ENCODE data around the gene GHDC. TPM values are rescaled to one million over a fixed set of nuclear protein-coding genes. Genes with fewer than 3 reads are reported as not detected.
"Not testable (repeated sequence)": the region's sequence is repeated elsewhere in the genome, so short reads cannot be mapped to it uniquely, and the experiment has no call there.

The GHDC gene
- total RNA-seq (10 to 100 TPM; 18.4 to 21.7 TPM), polyA plus RNA-seq (23.1 TPM)

DNA sequence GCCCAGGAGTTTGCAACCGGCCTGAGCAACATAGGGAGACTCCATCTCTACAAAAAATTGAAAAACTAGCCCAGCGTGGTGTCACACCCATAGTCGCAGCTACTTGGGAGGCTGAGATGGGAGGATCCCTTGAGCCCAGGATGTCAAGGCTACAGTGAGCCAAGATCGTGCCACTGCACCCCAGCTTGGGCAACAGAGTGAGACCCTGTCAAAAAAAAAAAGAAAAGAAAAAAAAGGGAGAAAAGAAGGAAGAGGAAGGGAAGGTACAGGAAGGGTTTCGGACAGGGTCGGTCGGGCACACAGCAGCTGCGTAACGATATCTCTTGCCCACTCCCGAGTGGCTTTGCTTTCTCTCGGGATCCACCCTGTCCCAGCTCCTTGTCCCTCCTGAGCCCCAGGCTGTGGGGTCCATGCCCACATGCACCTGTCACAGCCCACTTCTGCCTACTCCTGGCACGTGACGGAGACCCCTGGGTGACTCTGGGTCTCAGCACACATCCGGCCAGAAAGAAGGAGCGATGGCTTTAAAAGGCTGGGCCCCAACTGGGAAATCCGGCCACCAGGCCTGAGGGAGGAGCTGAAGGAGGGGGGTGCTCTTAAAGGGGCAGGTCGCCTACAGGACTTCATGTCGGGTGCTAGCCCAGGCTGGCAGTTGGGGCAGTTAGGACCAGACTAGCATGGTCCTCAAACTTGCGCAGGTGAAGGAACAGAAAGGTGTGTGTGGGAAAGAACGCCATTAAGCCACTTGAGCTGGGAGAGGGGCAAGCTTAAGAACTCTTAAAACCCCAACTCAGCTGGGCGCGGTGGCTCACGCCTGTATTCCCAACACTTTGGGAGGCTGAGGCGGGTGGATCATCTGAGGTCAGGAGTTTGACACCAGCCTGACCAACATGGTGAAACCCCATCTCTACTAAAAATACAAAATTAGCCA is at the start of gene GHDC:
TSS of gene GHDC (minus strand) at position 526 of the 931 bp plus-strand sequence. CDS start 913 bp downstream, outside the sequence.
- peak within 1 kb of the TSS; percentile 55 for H3K27ac ChIP-seq (ENCODE audit: low read depth, low read length)
- Mint-ChIP-seq H3K27me3 (no peaks in the 10 kb centered on the region), H3K36me3 (peaks cover 0 to 24% (median 3%) of the 10 kb centered on the region in 3 donors), H3K9me3 (no peaks in the 10 kb centered on the region), H3K4me1 (peaks cover 11 to 30% (median 21%) of the 10 kb centered on the region in 3 donors), H3K27ac (peak within 1 kb of the TSS; percentile 42 to 97 (median 90)), H3K4me3 (peak within 1 kb of the TSS; percentile 86 to 97 (median 95))
- no peaks in the 10 kb centered on the region for H3K9me3 ChIP-seq (ENCODE audit: low read length)
- peaks cover 21% of the 10 kb centered on the region for H3K4me1 ChIP-seq (ENCODE audit: insufficient read depth, low read length)
- CTCF ChIA-PET: interaction anchor here (0.8 to 2.4 kb wide), 6 partner anchors 10 to 212 kb away, joined by 3 to 9 read pairs (median 6); partner anchors contain the start of genes HCRT and KCNH4
- peak; percentile 69 to 86 (median 74) for DNase-seq
- H3K4me3 ChIP-seq (ENCODE audit: low read length): peak within 1 kb of the TSS; percentile 87
- no peaks in the 10 kb centered on the region for H3K27me3 ChIP-seq (ENCODE audit: insufficient read depth, low read length, poor library complexity, severe bottlenecking)
- POLR2A ChIA-PET: interaction anchor here (0.6 to 1.8 kb wide), 9 partner anchors 9 to 228 kb away, joined by 3 to 7 read pairs (median 3); partner anchors contain the start of genes CNP, HCRT, STAT3 and STAT5A
- H3K36me3 ChIP-seq (ENCODE audit: insufficient read depth, low read length): no peaks in the 10 kb centered on the region

- no peaks in the 10 kb centered on the region for H3K9me3 ChIP-seq (ENCODE audit: low read length)
- H3K4me1 Mint-ChIP-seq: peaks cover 52 to 72% (median 64%) of the 10 kb centered on the region in 3 donors
- peaks cover 0 to 3% of the 10 kb centered on the region in 2 donors for H3K27me3 Mint-ChIP-seq
- no peaks in the 10 kb centered on the region for H3K36me3 ChIP-seq (ENCODE audit: insufficient read depth, low read length)
- no peak overlapping the region for H3K27ac ChIP-seq (ENCODE audit: low read depth, low read length)
- peak overlapping the region in 7 of 8 donors; percentile 10 to 97 (median 52) for H3K27ac Mint-ChIP-seq
- peak overlapping the region in 1 of 7 donors; percentile 6 for H3K4me3 Mint-ChIP-seq
- no peak for DNase-seq
- H3K27me3 ChIP-seq (ENCODE audit: insufficient read depth, low read length, poor library complexity, severe bottlenecking): no peaks in the 10 kb centered on the region
- CTCF ChIA-PET: interaction anchor here (0.7 kb wide), 1 partner anchor 57 kb away, joined by 3 read pairs; no protein-coding TSS in a partner anchor
- peaks cover 0 to 4% (median 1%) of the 10 kb centered on the region in 3 donors for H3K36me3 Mint-ChIP-seq
- POLR2A ChIA-PET: no interaction called here
- H3K9me3 Mint-ChIP-seq: no peaks in the 10 kb centered on the region
- H3K4me1 ChIP-seq (ENCODE audit: insufficient read depth, low read length): peaks cover 22% of the 10 kb centered on the region
- H3K4me3 ChIP-seq (ENCODE audit: low read length): no peak overlapping the region
Observed at GRCh38 chr17:42243493-42243982, 49.2 kb upstream of the GHDC start.

DNA sequence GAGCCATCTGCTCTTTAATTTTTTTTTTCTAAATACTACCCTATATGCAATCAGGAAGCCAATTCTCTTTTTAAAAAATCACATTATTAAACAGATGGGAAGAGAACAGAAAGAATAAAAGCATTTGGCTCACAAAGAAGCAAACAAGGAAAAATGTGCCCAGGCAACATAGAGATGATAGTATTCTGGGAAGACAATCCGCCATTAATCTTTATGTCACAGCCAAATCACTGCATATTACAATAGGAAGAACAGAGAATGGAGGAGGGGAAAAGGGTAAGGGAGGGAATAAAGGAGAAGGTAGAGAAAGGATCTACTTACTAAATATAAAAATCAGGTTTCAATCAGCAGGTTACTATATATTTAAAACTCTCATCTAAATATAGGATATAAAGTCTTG is 47.6 kb upstream of the GHDC start:
- no peak overlapping the region for H3K4me3 Mint-ChIP-seq
- peaks cover 43 to 65% (median 56%) of the 10 kb centered on the region in 3 donors for H3K4me1 Mint-ChIP-seq
- peaks cover 0 to 3% of the 10 kb centered on the region in 2 donors for H3K27me3 Mint-ChIP-seq
- ChIA-PET POLR2A (no interaction called here), CTCF (no interaction called here)
- Histone ChIP-seq H3K27me3 (ENCODE audit: insufficient read depth, low read length, poor library complexity, severe bottlenecking) (no peaks in the 10 kb centered on the region), H3K36me3 (ENCODE audit: insufficient read depth, low read length) (no peaks in the 10 kb centered on the region), H3K9me3 (ENCODE audit: low read length) (no peaks in the 10 kb centered on the region), H3K4me1 (ENCODE audit: insufficient read depth, low read length) (peaks cover 6% of the 10 kb centered on the region), H3K4me3 (ENCODE audit: low read length) (no peak overlapping the region), H3K27ac (ENCODE audit: low read depth, low read length) (no peak overlapping the region)
- peak overlapping the region in 5 of 8 donors; percentile 1 to 87 (median 51) for H3K27ac Mint-ChIP-seq
- H3K36me3 Mint-ChIP-seq: peaks cover 0 to 4% (median 1%) of the 10 kb centered on the region in 3 donors
- no peak for DNase-seq
- no peaks in the 10 kb centered on the region for H3K9me3 Mint-ChIP-seq

DNA sequence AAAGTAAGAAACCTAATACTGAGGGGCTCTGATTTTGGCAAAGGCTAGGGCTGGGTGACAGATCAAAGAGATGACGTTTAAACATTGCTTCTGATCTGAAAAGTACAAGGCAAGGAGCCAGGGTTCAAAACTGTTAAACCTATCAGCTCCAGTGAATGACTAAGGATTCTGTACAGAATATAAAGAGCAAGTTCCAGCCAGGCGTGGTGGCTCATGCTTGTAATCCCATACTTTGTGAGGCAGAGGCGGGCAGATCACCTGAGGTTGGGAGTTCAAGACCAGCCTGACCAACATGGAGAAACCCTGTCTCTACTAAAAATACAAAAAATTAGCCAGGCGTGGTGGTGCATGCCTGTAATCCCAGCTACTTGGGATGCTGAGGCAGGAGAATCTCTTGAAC is 46.6 kb upstream of the GHDC start:
- H3K27me3 ChIP-seq (ENCODE audit: insufficient read depth, low read length, poor library complexity, severe bottlenecking); H3K4me1 ChIP-seq (ENCODE audit: insufficient read depth, low read length); H3K27me3 Mint-ChIP-seq; H3K4me3 ChIP-seq (ENCODE audit: low read length); H3K9me3 ChIP-seq (ENCODE audit: low read length); H3K36me3 ChIP-seq (ENCODE audit: insufficient read depth, low read length); H3K36me3 Mint-ChIP-seq; H3K27ac ChIP-seq (ENCODE audit: low read depth, low read length); H3K4me3 Mint-ChIP-seq; DNase-seq; H3K9me3 Mint-ChIP-seq; POLR2A ChIA-PET: not testable (repeated sequence)
- Mint-ChIP-seq H3K4me1 (peaks cover 41 to 61% (median 52%) of the 10 kb centered on the region in 3 donors), H3K27ac (peak overlapping the region in 6 of 8 donors; percentile 5 to 88 (median 38))
- CTCF ChIA-PET: interaction anchor here (2.1 kb wide), 1 partner anchor 72 kb away, joined by 4 read pairs; no protein-coding TSS in a partner anchor

DNA sequence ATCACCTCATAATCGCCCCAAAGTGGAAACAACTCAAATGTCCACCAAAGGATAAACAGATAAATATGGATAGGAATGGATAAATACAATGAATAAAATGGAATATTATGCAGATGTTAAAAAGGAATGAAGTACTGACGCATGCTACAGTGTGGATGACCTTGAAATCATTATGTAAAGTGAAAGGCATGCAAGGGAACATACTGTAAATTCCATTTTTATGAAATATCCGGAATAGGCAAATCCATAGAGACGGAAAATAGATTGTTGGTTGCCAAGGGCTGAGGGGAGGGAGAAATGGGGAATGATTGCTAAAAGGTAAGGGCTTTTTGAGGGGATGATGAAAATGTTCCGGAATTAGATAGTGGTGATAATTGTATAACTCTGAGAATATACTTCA is 45.9 kb upstream of the GHDC start:
- Histone ChIP-seq H3K4me1 (ENCODE audit: insufficient read depth, low read length) (no peaks in the 10 kb centered on the region), H3K9me3 (ENCODE audit: low read length) (no peaks in the 10 kb centered on the region), H3K36me3 (ENCODE audit: insufficient read depth, low read length) (no peaks in the 10 kb centered on the region), H3K27ac (ENCODE audit: low read depth, low read length) (no peak overlapping the region), H3K27me3 (ENCODE audit: insufficient read depth, low read length, poor library complexity, severe bottlenecking) (no peaks in the 10 kb centered on the region), H3K4me3 (ENCODE audit: low read length) (no peak overlapping the region)
- CTCF ChIA-PET: interaction anchor here (2.1 kb wide), 1 partner anchor 72 kb away, joined by 4 read pairs; no protein-coding TSS in a partner anchor
- Mint-ChIP-seq H3K4me3 (no peak overlapping the region), H3K27ac (peak overlapping the region in 4 of 8 donors; percentile 20 to 80 (median 28)), H3K4me1 (peaks cover 42 to 64% (median 49%) of the 10 kb centered on the region in 3 donors), H3K27me3 (peaks cover 0 to 3% of the 10 kb centered on the region in 2 donors), H3K9me3 (no peaks in the 10 kb centered on the region), H3K36me3 (peaks cover 0 to 9% (median 0%) of the 10 kb centered on the region in 3 donors)
- POLR2A ChIA-PET: no interaction called here
- DNase-seq: no peak

GRCh38 chr17:42239576-42239975 is 45.3 kb upstream of the GHDC start:
- H3K27me3 Mint-ChIP-seq; H3K9me3 ChIP-seq (ENCODE audit: low read length); H3K27me3 ChIP-seq (ENCODE audit: insufficient read depth, low read length, poor library complexity, severe bottlenecking); POLR2A ChIA-PET; DNase-seq; H3K4me3 ChIP-seq (ENCODE audit: low read length); H3K4me1 ChIP-seq (ENCODE audit: insufficient read depth, low read length); H3K9me3 Mint-ChIP-seq; H3K27ac ChIP-seq (ENCODE audit: low read depth, low read length); H3K36me3 ChIP-seq (ENCODE audit: insufficient read depth, low read length): not testable (repeated sequence)
- Mint-ChIP-seq H3K4me1 (peaks cover 48 to 68% (median 54%) of the 10 kb centered on the region in 3 donors), H3K4me3 (peak overlapping the region in 1 of 7 donors; percentile 65), H3K27ac (peak overlapping the region in 2 of 8 donors; percentile 11 to 77), H3K36me3 (peaks cover 0 to 11% (median 0%) of the 10 kb centered on the region in 3 donors)
- CTCF ChIA-PET: interaction anchor here (2.1 kb wide), 1 partner anchor 73 kb away, joined by 4 read pairs; no protein-coding TSS in a partner anchor

GRCh38 chr17:42236760-42237159 is 42.5 kb upstream of the GHDC start:
- Histone ChIP-seq H3K4me1 (ENCODE audit: insufficient read depth, low read length) (no peaks in the 10 kb centered on the region), H3K4me3 (ENCODE audit: low read length) (no peak overlapping the region), H3K9me3 (ENCODE audit: low read length) (no peaks in the 10 kb centered on the region), H3K27ac (ENCODE audit: low read depth, low read length) (no peak overlapping the region), H3K36me3 (ENCODE audit: insufficient read depth, low read length) (no peaks in the 10 kb centered on the region), H3K27me3 (ENCODE audit: insufficient read depth, low read length, poor library complexity, severe bottlenecking) (no peaks in the 10 kb centered on the region)
- no peak for DNase-seq
- Mint-ChIP-seq H3K27me3 (no peaks in the 10 kb centered on the region), H3K27ac (peak overlapping the region in 5 of 8 donors; percentile 26 to 71 (median 57)), H3K4me1 (peaks cover 40 to 67% (median 52%) of the 10 kb centered on the region in 3 donors), H3K9me3 (no peaks in the 10 kb centered on the region), H3K36me3 (peaks cover 0 to 10% (median 0%) of the 10 kb centered on the region in 3 donors), H3K4me3 (no peak overlapping the region)
- CTCF ChIA-PET: interaction anchor here (0.6 kb wide), 1 partner anchor 14 kb away, joined by 3 read pairs; no protein-coding TSS in a partner anchor
- POLR2A ChIA-PET: no interaction called here

Measured in CD8-positive, alpha-beta memory T cell (primary cell).